SK-N-SH (cell line): ENCODE data around the gene DCAF10. TPM values are rescaled to one million over a fixed set of nuclear protein-coding genes. Genes with fewer than 3 reads are reported as not detected.

Experiments used
- CTCF ChIA-PET: fragments of 300-600, 350-600 bp; formaldehyde crosslinking; extraction: SDS; loops from one replicate; lab custom pipeline; 2021; lab: Yijun Ruan, JAX
- POLR2A ChIA-PET: fragments of 350-600 bp; sonication (Branson Sonifier 250); formaldehyde crosslinking; extraction: SDS; loops from one replicate; lab custom pipeline; 2020; ENCODE audit warnings: antibody characterized with exemption, inconsistent platforms; lab: Yijun Ruan, JAX
- DNase-seq: peaks from one replicate; pipeline ENCODE4 v3.0.0; 2012
- H2AFZ ChIP-seq: fragments of 200-600 bp; sonication (generic); 2 replicates; pipeline ENCODE4 v1.8.1; 2016; ENCODE audit warnings: antibody characterized with exemption, mild to moderate bottlenecking, low read depth
- H3F3A ChIP-seq: fragments of 200-600 bp; sonication (generic); replicated peaks from 2 replicates; pipeline ENCODE3; 2016; ENCODE audit warnings: antibody characterized with exemption, mild to moderate bottlenecking; ENCODE audit not compliant: insufficient read depth
- H3K27ac ChIP-seq, 2 experiments: fragments of 200-500 bp in 1 of 2; fragments of 200-600 bp in 1 of 2; sonication (Bioruptor generic) in 1 of 2; sonication (generic), shearing (Covaris generic) in 1 of 2; 2 replicates each; pipeline versions ENCODE4 v1.5.1 to v1.6.1; 2014 to 2016; ENCODE audit warnings: low read depth in 2 of 2, inconsistent platforms in 1 of 2, low read length in 1 of 2, mild to moderate bottlenecking in 1 of 2, mixed read lengths in 1 of 2
- H3K27me3 ChIP-seq: fragments of 200-600 bp; sonication (generic), shearing (Covaris generic); 2 replicates; pipeline ENCODE4 v1.6.1; 2016; ENCODE audit warnings: mixed run types; ENCODE audit not compliant: insufficient read depth
- H3K36me3 ChIP-seq, 2 experiments: fragments of 200-500 bp in 1 of 2; fragments of 200-600 bp in 1 of 2; sonication (Bioruptor generic) in 1 of 2; sonication (generic) in 1 of 2; replicated peaks in 1 of 2; 2 replicates each; pipeline versions ENCODE3 to v1.5.1; 2014 to 2016; ENCODE audit warnings: low read length in 1 of 2, mild to moderate bottlenecking in 1 of 2; ENCODE audit not compliant: insufficient read depth in 2 of 2, control insufficient read depth in 1 of 2
- H3K4me1 ChIP-seq, 2 experiments: fragments of 200-500 bp in 1 of 2; fragments of 200-600 bp in 1 of 2; sonication (Bioruptor generic) in 1 of 2; sonication (generic), shearing (Covaris generic) in 1 of 2; 2 replicates each; pipeline versions ENCODE4 v1.5.1 to v1.6.1; 2014 to 2016; ENCODE audit warnings: low read depth in 1 of 2, low read length in 1 of 2, mixed run types in 1 of 2; ENCODE audit not compliant: insufficient read depth in 2 of 2, control insufficient read depth in 1 of 2
- H3K4me2 ChIP-seq: fragments of 200-600 bp; sonication (generic), shearing (Covaris generic); 2 replicates; pipeline ENCODE4 v1.6.1; 2017; ENCODE audit warnings: mixed run types
- H3K4me3 ChIP-seq, 2 experiments: fragments of 200-500 bp in 1 of 2; fragments of 200-600 bp in 1 of 2; sonication (Bioruptor generic) in 1 of 2; sonication (generic), shearing (Covaris generic) in 1 of 2; 2 replicates each; pipeline versions ENCODE4 v1.5.1 to v1.8.1; 2014 to 2016; ENCODE audit warnings: low read depth in 2 of 2, inconsistent platforms in 1 of 2, low read length in 1 of 2, mild to moderate bottlenecking in 1 of 2, mixed read lengths in 1 of 2, moderate library complexity in 1 of 2
- H3K79me2 ChIP-seq: fragments of 200-600 bp; sonication (generic); 2 replicates; pipeline ENCODE4 v1.8.1; 2017; ENCODE audit warnings: mild to moderate bottlenecking; ENCODE audit not compliant: insufficient read depth
- H3K9ac ChIP-seq: fragments of 200-600 bp; sonication (generic); 2 replicates; pipeline ENCODE4 v1.6.1; 2017; ENCODE audit warnings: mixed run types
- H3K9me2 ChIP-seq: fragments of 200-600 bp; sonication (generic); 2 replicates; pipeline ENCODE4 v1.6.1; 2017; ENCODE audit warnings: mixed run types
- H3K9me3 ChIP-seq: fragments of 200-600 bp; sonication (generic); 2 replicates; pipeline ENCODE4 v1.6.1; 2017; ENCODE audit warnings: mixed run types, mild to moderate bottlenecking, moderate library complexity
- H4K20me1 ChIP-seq: fragments of 200-600 bp; sonication (generic); 2 replicates; pipeline ENCODE4 v1.6.1; 2017; ENCODE audit warnings: mild to moderate bottlenecking, mixed run types; ENCODE audit not compliant: insufficient read depth
- CTCF ChIP-seq: fragments of 200-600 bp; sonication (generic); IDR thresholded peaks from 2 replicates; pipeline ENCODE4 v1.6.1; 2017; ENCODE audit warnings: antibody characterized with exemption, mild to moderate bottlenecking, moderate library complexity
- EZH2phosphoT487 ChIP-seq: fragments of 200-600 bp; sonication (generic); IDR thresholded peaks from 2 replicates; pipeline ENCODE4 v1.6.1; 2017; ENCODE audit warnings: low read depth, mixed run types, mild to moderate bottlenecking, antibody characterized with exemption, moderate library complexity, borderline replicate concordance
- FOSL2 ChIP-seq: IDR thresholded peaks from 2 replicates; pipeline ENCODE4 v1.4.0; 2012; ENCODE audit warnings: low read depth, mild to moderate bottlenecking, moderate library complexity, borderline replicate concordance
- FOXJ3 ChIP-seq: sonication (generic); formaldehyde crosslinking; IDR thresholded peaks from 2 replicates; pipeline ENCODE4 v1.5.1; 2020; ENCODE audit warnings: mild to moderate bottlenecking, missing genetic modification reagents
- GATA2 ChIP-seq: sonication (generic); formaldehyde crosslinking; IDR thresholded peaks from 2 replicates; pipeline ENCODE4 v1.5.0; 2020; ENCODE audit warnings: mild to moderate bottlenecking, missing genetic modification reagents
- JUND ChIP-seq: IDR thresholded peaks from 2 replicates; pipeline ENCODE4 v1.4.0; 2012
- MEF2A ChIP-seq: IDR thresholded peaks from 2 replicates; pipeline ENCODE4 v1.4.0; 2012; ENCODE audit warnings: low read depth, borderline replicate concordance
- MXI1 ChIP-seq: IDR thresholded peaks from 2 replicates; pipeline ENCODE4 v1.6.1; 2012; ENCODE audit warnings: mild to moderate bottlenecking, low read depth, low read length, improper control_type of control experiment
- NFIC ChIP-seq: IDR thresholded peaks from 2 replicates; pipeline ENCODE4 v1.4.0; 2012; ENCODE audit warnings: borderline replicate concordance
- NRF1 ChIP-seq: IDR thresholded peaks from 2 replicates; pipeline ENCODE4 v1.6.1; 2012; ENCODE audit warnings: low read depth, mild to moderate bottlenecking, low read length
- PBX3 ChIP-seq: IDR thresholded peaks from 2 replicates; pipeline ENCODE4; 2012
- RAD21 ChIP-seq: IDR thresholded peaks from 2 replicates; pipeline ENCODE4 v1.6.1; 2012; ENCODE audit warnings: mild to moderate bottlenecking, low read length
- RCOR1 ChIP-seq: fragments of 150-350 bp; IDR thresholded peaks from 2 replicates; pipeline ENCODE4 v1.6.1; 2017; ENCODE audit warnings: antibody characterized with exemption, low read length
- REST ChIP-seq: IDR thresholded peaks from 2 replicates; pipeline ENCODE4 v1.6.1; 2012; ENCODE audit warnings: mild to moderate bottlenecking, low read depth, low read length, moderate library complexity
- RFX5 ChIP-seq: IDR thresholded peaks from 2 replicates; pipeline ENCODE4 v1.6.1; 2012; ENCODE audit warnings: mild to moderate bottlenecking, improper control_type of control experiment, low read length
- TCF12 ChIP-seq: IDR thresholded peaks from 2 replicates; pipeline ENCODE4 v1.4.0; 2012
- TEAD4 ChIP-seq: IDR thresholded peaks from 2 replicates; pipeline ENCODE4 v1.4.0; 2012; ENCODE audit warnings: mild to moderate bottlenecking, borderline replicate concordance; ENCODE audit not compliant: insufficient read depth
- WGBS: methylation state at CpG from one replicate; pipeline ENCODE4 v1.1.6; 2017; ENCODE audit warnings: low lambda C conversion rate; 5-methylcytosine and 5-hydroxymethylcytosine counted together
- polyA plus RNA-seq, 3 experiments: library from polyadenylated mRNA; depleted of rRNA; stranded (reverse); fragments of >200 nt; gene quantifications; 2 replicates each; pipeline ENCODE4 v1.2.3, GENCODE V29; 2012
- TF ChIP-seq, protein P1 (sequence below): IDR thresholded peaks from 2 replicates; pipeline ENCODE4 v1.4.0; 2012; ENCODE audit warnings: low read depth
- TF ChIP-seq, protein P2 (sequence below): IDR thresholded peaks from 2 replicates; pipeline ENCODE4 v1.4.0; 2012; ENCODE audit warnings: low read depth, borderline replicate concordance
- TF ChIP-seq, protein P3 (sequence below): fragments of 150-350 bp; IDR thresholded peaks from 2 replicates; pipeline ENCODE4 v1.6.1; 2016; ENCODE audit warnings: mild to moderate bottlenecking, low read depth, low read length

DCAF10 gene
- polyA plus RNA-seq, 1 of the 3 experiments (the other 2 are of a cell fraction): 11.8 TPM

DNA sequence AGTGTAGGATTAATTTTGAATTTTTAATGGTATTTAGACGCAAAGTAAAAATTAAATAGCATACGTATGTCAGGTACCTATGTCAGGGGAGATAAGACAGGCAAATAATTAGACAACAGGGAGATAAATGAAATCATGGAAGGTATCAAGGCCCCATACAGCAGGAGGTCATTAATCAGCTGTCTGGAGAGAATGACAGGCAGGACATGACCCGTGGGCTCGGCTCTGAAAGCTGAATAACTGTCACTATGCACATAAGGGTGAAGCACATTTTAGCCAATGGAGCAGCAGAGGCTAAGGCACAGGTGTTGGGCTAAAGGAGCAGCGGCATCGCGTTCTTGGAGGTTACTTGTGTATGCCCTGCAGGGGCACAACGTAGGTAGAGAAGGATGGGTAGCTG is 91.5 kb downstream of the DCAF10 start:
- Histone ChIP-seq H3K9ac (no peak overlapping the region), H3K9me2 (no peaks in the 10 kb centered on the region), H3K9me3 (no peaks in the 10 kb centered on the region), H3F3A (peaks cover 7% of the 10 kb centered on the region), H2AFZ (no peak overlapping the region), H3K79me2 (peaks cover 15% of the 10 kb centered on the region; the same call in 1 of the 2 replicates), H3K4me2 (no peak overlapping the region), H3K27ac (no peak overlapping the region), H4K20me1 (no peaks in the 10 kb centered on the region), H3K4me1 (peaks cover 0 to 3% of the 10 kb centered on the region in 2 experiments; a peak in 1 of 4 replicates), H3K27me3 (no peaks in the 10 kb centered on the region), H3K36me3 (peaks cover 27 to 41% of the 10 kb centered on the region in 2 experiments), H3K4me3 (no peak overlapping the region)
- TF ChIP-seq EZH2phosphoT487 (no peak), CTCF (no peak), FOSL2 (no peak), REST (no peak), MXI1 (no peak), FOXJ3 (CRISPR knock-in tag) (no peak), JUND (no peak), NFIC (no peak), TCF12 (no peak), RAD21 (no peak), PBX3 (no peak), MEF2A (no peak), NRF1 (no peak), RFX5 (no peak), TEAD4 (no peak), RCOR1 (no peak), GATA2 (CRISPR knock-in tag) (no peak)
- TF ChIP-seq, protein P1, sequence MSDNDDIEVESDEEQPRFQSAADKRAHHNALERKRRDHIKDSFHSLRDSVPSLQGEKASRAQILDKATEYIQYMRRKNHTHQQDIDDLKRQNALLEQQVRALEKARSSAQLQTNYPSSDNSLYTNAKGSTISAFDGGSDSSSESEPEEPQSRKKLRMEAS: no peak
- TF ChIP-seq, protein P2, sequence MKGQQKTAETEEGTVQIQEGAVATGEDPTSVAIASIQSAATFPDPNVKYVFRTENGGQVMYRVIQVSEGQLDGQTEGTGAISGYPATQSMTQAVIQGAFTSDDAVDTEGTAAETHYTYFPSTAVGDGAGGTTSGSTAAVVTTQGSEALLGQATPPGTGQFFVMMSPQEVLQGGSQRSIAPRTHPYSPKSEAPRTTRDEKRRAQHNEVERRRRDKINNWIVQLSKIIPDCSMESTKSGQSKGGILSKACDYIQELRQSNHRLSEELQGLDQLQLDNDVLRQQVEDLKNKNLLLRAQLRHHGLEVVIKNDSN: no peak
- TF ChIP-seq, protein P3, sequence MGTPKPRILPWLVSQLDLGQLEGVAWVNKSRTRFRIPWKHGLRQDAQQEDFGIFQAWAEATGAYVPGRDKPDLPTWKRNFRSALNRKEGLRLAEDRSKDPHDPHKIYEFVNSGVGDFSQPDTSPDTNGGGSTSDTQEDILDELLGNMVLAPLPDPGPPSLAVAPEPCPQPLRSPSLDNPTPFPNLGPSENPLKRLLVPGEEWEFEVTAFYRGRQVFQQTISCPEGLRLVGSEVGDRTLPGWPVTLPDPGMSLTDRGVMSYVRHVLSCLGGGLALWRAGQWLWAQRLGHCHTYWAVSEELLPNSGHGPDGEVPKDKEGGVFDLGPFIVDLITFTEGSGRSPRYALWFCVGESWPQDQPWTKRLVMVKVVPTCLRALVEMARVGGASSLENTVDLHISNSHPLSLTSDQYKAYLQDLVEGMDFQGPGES: no peak
- POLR2A ChIA-PET: no interaction called here
- CTCF ChIA-PET: interaction anchor here (1.5 kb wide), 1 partner anchor 301 kb away, joined by 3 read pairs; no protein-coding TSS in a partner anchor
- no peak for DNase-seq
- WGBS: 82% methylated on average over 8 of the region's 8 CpGs
